Measurements from ENCODE around the gene CSNK2A3. TPM values are rescaled to one million over a fixed set of nuclear protein-coding genes. Genes with fewer than 3 reads are reported as not detected.
A peak's percentile ranks its signal among the peaks of the same experiment; 100 is the strongest.
"Not testable (repeated sequence)": the region's sequence is repeated elsewhere in the genome, so short reads cannot be mapped to it uniquely, and the experiment has no call there.

The CSNK2A3 gene
- total RNA-seq, 1 donor from 2014 or later: 3.5 TPM

GRCh38 chr11:11356842-11357241 is 3.8 kb upstream of the CSNK2A3 start:
- no peak for DNase-seq (ENCODE audit: low spot score)
- H3K27me3 Mint-ChIP-seq (ENCODE audit: low read depth): peaks cover 6% of the 10 kb centered on the region
- peaks cover 21% of the 10 kb centered on the region for H3K36me3 Mint-ChIP-seq (ENCODE audit: low read depth)
- TF ChIP-seq CTCF (IDR thresholded peaks at IDR 0.05): no peak
- no peaks in the 10 kb centered on the region for H3K9me3 Mint-ChIP-seq (ENCODE audit: low read depth)
- H3K4me3 Mint-ChIP-seq (ENCODE audit: unreplicated experiment): no peak overlapping the region
- peaks cover 17% of the 10 kb centered on the region for H3K4me1 Mint-ChIP-seq (ENCODE audit: low read depth)
- no peak overlapping the region for H3K27ac Mint-ChIP-seq (ENCODE audit: unreplicated experiment)

- not testable (repeated sequence) for DNase-seq (ENCODE audit: low spot score); H3K9me3 Mint-ChIP-seq (ENCODE audit: low read depth); H3K27me3 Mint-ChIP-seq (ENCODE audit: low read depth); H3K4me3 Mint-ChIP-seq (ENCODE audit: unreplicated experiment); H3K27ac Mint-ChIP-seq (ENCODE audit: unreplicated experiment)
- peaks cover 44% of the 10 kb centered on the region for H3K4me1 Mint-ChIP-seq (ENCODE audit: low read depth)
- peaks cover 16% of the 10 kb centered on the region for H3K36me3 Mint-ChIP-seq (ENCODE audit: low read depth)
Measured at GRCh38 chr11:11351851-11352250, 1.2 kb downstream of the CSNK2A3 start.

GRCh38 chr11:11351042-11351586 is 1.9 kb downstream of the CSNK2A3 start:
- no peak for DNase-seq (ENCODE audit: low spot score)
- no peak overlapping the region for H3K4me3 Mint-ChIP-seq (ENCODE audit: unreplicated experiment)
- peaks cover 44% of the 10 kb centered on the region for H3K4me1 Mint-ChIP-seq (ENCODE audit: low read depth)
- no peaks in the 10 kb centered on the region for H3K9me3 Mint-ChIP-seq (ENCODE audit: low read depth)
- no peak overlapping the region for H3K27ac Mint-ChIP-seq (ENCODE audit: unreplicated experiment)
- TF ChIP-seq CTCF (IDR thresholded peaks at IDR 0.05): no peak
- peaks cover 7% of the 10 kb centered on the region for H3K27me3 Mint-ChIP-seq (ENCODE audit: low read depth)
- H3K36me3 Mint-ChIP-seq (ENCODE audit: low read depth): peaks cover 11% of the 10 kb centered on the region

- TF ChIP-seq CTCF (IDR thresholded peaks at IDR 0.05): no peak
- no peak overlapping the region for H3K4me3 Mint-ChIP-seq (ENCODE audit: unreplicated experiment)
- no peak for DNase-seq (ENCODE audit: low spot score)
- H3K4me1 Mint-ChIP-seq (ENCODE audit: low read depth): peaks cover 44% of the 10 kb centered on the region
- H3K9me3 Mint-ChIP-seq (ENCODE audit: low read depth): no peaks in the 10 kb centered on the region
- H3K27ac Mint-ChIP-seq (ENCODE audit: unreplicated experiment): peak overlapping the region; percentile 57
- H3K27me3 Mint-ChIP-seq (ENCODE audit: low read depth): peaks cover 12% of the 10 kb centered on the region
- H3K36me3 Mint-ChIP-seq (ENCODE audit: low read depth): peaks cover 10% of the 10 kb centered on the region
Measured at GRCh38 chr11:11349870-11350337, 3.1 kb downstream of the CSNK2A3 start.

- TF ChIP-seq CTCF (IDR thresholded peaks at IDR 0.05): no peak
- peaks cover 11% of the 10 kb centered on the region for H3K36me3 Mint-ChIP-seq (ENCODE audit: low read depth)
- peak overlapping the region; percentile 50 for H3K27ac Mint-ChIP-seq (ENCODE audit: unreplicated experiment)
- H3K4me1 Mint-ChIP-seq (ENCODE audit: low read depth): peaks cover 44% of the 10 kb centered on the region
- DNase-seq (ENCODE audit: low spot score): no peak
- no peaks in the 10 kb centered on the region for H3K9me3 Mint-ChIP-seq (ENCODE audit: low read depth)
- H3K27me3 Mint-ChIP-seq (ENCODE audit: low read depth): peaks cover 13% of the 10 kb centered on the region
- no peak overlapping the region for H3K4me3 Mint-ChIP-seq (ENCODE audit: unreplicated experiment)
Measured at GRCh38 chr11:11349106-11349825, 3.8 kb downstream of the CSNK2A3 start.
